Skin of body (tissue), 2 donors: ENCODE measurements around the gene RAB27A. TPM values are rescaled to one million over a fixed set of nuclear protein-coding genes. Genes with fewer than 3 reads are reported as not detected.
"Not testable (repeated sequence)": the region's sequence is repeated elsewhere in the genome, so short reads cannot be mapped to it uniquely, and the experiment has no call there.

Experiments
- DNase-seq: peaks from one replicate; lab custom pipeline; 2025; lab: John Stamatoyannopoulos, UW
- total RNA-seq: library from RNA; depleted of rRNA; stranded (reverse); fragments of >200 nt; gene quantifications from one replicate; pipeline ENCODE4 v1.2.3, GENCODE V29; 2014

RAB27A gene
- total RNA-seq, 1 donor from 2014 or later: 14.0 TPM

- DNase-seq: no peak
These were observed 7.3 kb downstream of the RAB27A start for GRCh38 chr15:55282284-55282833.

- no peak for DNase-seq
These were observed 7.9 kb downstream of the RAB27A start for GRCh38 chr15:55281517-55282228.

GRCh38 chr15:55280589-55280988 is 9.0 kb downstream of the RAB27A start:
- DNase-seq: not testable (repeated sequence)

GRCh38 chr15:55279746-55280351 is 9.8 kb downstream of the RAB27A start:
- DNase-seq: no peak

- DNase-seq: no peak
These were observed 10.4 kb downstream of the RAB27A start for GRCh38 chr15:55279100-55279745.

- no peak for DNase-seq
These were observed 11.9 kb downstream of the RAB27A start for GRCh38 chr15:55277715-55278114.

- DNase-seq: no peak
These were observed 12.5 kb downstream of the RAB27A start for GRCh38 chr15:55277116-55277564.

GRCh38 chr15:55276324-55276723 is 13.3 kb downstream of the RAB27A start:
- DNase-seq: no peak

- peak; percentile 9 for DNase-seq
These were observed 19.3 kb downstream of the RAB27A start for GRCh38 chr15:55270291-55270690.

GRCh38 chr15:55268176-55268695 is 21.4 kb downstream of the RAB27A start:
- DNase-seq: no peak

- no peak for DNase-seq
These were observed 22.0 kb downstream of the RAB27A start for GRCh38 chr15:55267401-55268175.

GRCh38 chr15:55266547-55266946 is 23.1 kb downstream of the RAB27A start:
- no peak for DNase-seq

- DNase-seq: no peak
These were observed 29.0 kb downstream of the RAB27A start for GRCh38 chr15:55260562-55261131.

- no peak for DNase-seq
These were observed 31.7 kb downstream of the RAB27A start for GRCh38 chr15:55257938-55258337.

GRCh38 chr15:55257012-55257670 is 32.5 kb downstream of the RAB27A start:
- DNase-seq: no peak

GRCh38 chr15:55256281-55257011 is 33.2 kb downstream of the RAB27A start:
- no peak for DNase-seq

GRCh38 chr15:55255714-55256113 is 33.9 kb downstream of the RAB27A start:
- no peak for DNase-seq

- no peak for DNase-seq
These were observed 34.5 kb downstream of the RAB27A start for GRCh38 chr15:55254916-55255679.

- DNase-seq: no peak
These were observed 36.0 kb downstream of the RAB27A start for GRCh38 chr15:55253580-55253979.
